ENCODE results near the gene IKZF1.

Gene IKZF1

DNA sequence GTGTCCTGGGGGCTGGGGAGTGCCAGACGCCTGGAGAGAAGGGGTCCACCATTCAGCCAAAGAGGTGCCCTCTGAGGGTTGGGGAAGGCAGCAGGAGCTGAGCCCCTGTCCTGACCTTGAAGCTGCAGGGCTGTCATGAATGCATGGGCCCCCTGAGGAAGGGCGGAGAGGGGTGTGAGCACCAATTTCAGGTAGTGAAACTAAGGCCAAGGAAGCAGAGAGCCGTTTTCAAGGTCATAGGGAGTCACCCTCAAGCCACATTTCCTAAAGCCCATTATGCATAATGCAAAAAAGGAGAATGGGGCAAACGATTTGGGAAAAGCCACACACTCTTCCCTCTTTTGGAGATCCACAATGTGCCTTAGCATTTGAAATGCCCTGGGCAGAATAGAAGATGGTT lies 108.5 kb downstream of the IKZF1 start:
- no peak for DNase-seq (ENCODE audit: low read depth in 2 of 2)

DNA sequence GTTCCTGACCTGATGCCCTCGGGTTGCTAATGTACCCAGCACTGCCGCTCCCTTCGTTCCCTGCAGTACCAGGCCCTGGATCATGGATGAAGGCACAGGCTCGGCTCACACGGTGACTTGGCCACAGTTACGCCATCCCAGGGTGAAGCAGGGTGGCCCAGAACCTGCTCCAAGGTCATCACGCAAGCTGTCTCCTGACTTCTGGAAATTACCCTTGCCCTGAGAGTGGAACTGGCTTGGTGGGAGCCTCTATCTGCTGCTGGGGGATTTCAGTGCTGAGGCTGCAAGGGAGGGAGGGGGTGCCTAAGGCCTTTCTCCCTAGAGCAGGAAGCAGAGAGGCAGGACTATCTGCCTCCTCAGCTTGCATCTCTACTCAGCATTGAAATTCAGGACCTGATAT lies 109.0 kb downstream of the IKZF1 start:
- no peak for DNase-seq (ENCODE audit: low read depth in 2 of 2)

DNA sequence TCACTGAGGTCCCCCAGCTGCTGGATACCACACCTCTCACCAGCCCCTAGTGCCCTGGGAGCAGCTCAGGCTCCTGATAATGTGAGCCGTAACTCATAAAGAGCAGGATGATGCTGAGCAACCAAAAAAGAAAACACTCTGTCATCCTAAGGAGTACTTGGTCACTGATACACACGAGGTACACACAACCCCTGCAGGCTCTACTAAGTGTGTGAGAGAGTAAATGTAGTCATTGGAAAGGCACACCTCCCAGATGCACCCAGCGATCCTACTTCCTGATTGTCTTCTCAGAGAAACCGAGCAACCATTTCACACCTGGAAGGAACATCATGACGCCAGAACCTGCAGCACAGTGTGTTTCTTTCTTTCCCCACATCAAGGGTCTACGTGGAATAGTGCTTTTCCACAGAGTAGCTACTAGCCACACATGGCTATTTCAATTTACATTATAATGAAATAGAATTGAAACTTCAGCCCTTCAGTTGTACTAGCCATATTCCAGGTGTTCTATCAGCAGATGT lies 111.4 kb downstream of the IKZF1 start:
- DNase-seq (ENCODE audit: low read depth in 2 of 2) = no peak

DNA sequence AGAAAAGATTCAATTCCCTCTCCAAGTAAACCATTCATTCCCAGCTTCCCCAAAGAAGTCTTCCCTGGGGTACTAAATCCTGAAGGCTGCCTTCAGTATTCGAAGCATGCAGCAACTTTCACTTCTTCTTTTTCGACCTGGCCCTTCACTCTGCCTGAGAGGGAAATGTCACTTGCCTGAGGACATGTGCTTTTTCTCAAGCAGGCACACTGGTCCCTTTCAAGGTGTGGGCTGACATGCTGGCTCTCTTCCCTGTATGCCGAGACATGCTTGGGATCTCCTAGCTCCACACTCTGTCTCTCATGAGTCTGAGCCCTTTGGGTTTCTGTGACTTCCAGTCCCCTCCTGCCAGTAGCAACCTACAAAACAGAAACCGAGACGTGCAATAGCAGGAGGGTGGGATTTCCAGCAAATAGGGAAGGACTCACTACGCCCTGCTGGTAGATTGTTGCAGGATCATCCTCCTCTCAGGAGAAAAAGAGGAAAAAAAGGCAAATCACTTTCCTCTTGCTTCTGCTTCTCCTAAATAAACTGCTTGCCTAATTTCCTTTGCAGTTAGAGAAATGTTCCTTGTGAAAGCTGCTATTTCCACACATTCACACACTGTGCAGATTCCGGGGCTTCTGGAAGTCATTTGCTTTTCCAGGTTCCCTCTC lies 112.1 kb downstream of the IKZF1 start:
- no peak for DNase-seq (ENCODE audit: low read depth in 2 of 2)

DNA sequence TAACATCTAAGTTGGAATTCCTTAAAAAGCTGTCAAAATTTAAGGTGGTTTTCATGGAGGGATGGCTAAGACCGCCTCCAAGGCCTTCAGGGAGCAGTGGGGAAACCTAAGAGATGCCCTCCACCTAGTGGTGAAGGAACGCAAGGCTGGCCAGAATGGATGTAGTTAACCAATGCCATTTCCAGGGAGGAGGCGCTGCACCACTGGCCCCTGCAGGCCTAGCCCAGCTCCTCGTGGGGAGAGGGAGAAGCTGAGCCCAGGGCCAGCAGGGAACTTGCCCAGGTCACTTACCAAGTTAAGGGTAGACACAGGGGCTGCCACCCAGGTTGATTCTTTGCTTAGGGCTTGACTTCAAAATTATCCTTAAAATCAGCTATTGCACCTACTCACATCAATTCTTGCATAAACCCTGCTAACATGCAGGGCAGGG lies 113.6 kb downstream of the IKZF1 start:
- DNase-seq (ENCODE audit: low read depth in 2 of 2) = peak; percentile 49 to 52

DNA sequence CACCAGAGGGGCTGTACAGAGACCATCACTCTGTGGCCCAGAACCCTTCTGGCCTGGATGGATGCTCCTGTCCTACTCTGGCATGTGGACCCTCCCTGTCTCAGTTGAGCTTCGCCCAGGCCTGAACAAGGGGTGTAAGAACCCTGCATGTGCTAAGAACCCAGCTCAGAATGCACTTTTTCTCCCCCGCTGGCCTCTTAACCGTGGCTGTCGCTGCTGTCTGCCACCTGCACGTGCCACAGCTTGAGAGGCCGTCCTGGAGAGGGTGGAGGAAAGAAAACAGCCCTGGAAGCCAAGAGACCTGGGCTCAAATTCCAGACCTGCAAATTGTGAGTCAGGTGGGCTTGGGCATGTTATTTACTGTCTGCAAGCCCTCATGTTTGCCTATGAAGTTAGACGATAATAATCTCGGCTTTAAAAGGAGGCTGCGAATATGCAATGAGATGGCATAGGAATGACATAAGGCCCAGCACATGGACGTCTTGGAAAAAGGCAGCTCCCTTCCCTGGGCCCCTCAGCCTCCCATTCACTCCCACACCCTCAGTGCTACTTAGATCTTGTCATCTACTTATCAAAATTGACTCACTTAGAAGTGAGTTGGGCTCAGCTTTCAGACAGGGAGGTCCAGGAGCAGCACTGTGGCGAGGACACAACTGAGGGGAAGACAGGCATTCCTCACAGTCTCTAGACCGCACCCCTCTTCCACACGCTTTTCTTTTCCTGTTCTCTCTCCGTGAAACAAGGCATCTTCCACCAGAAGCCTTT lies 114.2 kb downstream of the IKZF1 start:
- DNase-seq (ENCODE audit: low read depth in 2 of 2) = no peak

DNA sequence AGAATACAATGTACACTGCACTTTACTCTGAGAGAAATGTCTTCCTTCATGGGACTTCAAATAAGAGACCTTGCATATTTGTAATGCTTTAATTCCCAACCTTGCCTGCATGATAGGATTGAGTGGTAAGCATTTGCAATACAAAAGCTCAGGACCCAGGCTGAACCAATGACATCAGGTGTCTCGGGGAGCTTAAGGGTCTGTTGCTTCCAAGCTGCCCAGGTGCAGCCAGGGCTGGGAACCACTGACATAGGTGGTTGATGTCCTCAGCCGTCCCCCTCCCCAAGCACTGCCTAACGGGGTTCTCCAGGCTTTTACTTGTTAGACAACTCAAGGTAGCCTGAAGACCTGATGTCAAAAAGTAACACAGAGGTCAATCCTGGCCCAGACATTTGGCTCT lies 116.5 kb downstream of the IKZF1 start:
- DNase-seq (ENCODE audit: low read depth in 2 of 2) = no peak

DNA sequence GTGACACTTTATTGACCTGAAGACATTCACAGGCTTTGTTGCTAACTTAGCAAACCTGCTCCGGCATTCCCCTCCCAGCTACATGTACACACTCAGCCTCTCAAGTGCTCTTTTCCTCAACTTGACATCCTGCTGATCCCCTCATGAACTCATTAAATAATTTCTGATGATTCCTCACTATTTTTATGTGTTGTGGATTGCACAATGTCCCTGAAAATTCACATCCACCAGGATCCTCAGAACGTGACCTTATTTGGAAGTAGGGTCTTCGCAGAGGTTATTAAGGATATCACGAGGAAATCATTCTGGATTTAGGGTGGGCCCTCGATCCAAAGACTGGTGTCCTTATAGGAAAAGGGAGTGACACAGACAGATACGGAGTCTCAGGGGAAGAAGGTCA lies 118.3 kb downstream of the IKZF1 start:
- DNase-seq (ENCODE audit: low read depth in 2 of 2) = no peak

DNA sequence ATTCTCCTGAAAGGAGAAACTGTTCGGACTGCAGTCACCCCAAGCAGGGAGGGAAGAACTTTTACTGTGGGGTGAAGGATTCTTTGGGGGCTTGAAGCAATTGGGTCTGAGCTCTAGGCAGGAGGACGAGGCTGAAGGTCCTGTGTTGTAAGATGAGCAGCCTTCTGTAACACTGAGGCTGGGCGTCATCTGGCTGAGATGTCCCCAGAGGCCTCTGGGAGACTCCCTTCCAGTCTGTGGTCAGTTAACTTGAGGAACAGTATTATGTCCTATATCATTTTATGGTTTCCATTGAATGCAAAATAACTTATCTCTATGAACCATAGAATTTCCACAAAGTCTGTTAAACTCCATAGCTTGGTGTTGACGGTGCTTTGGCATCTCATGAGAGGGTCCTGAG lies 119.3 kb downstream of the IKZF1 start:
- DNase-seq (ENCODE audit: low read depth in 2 of 2) = no peak

DNA sequence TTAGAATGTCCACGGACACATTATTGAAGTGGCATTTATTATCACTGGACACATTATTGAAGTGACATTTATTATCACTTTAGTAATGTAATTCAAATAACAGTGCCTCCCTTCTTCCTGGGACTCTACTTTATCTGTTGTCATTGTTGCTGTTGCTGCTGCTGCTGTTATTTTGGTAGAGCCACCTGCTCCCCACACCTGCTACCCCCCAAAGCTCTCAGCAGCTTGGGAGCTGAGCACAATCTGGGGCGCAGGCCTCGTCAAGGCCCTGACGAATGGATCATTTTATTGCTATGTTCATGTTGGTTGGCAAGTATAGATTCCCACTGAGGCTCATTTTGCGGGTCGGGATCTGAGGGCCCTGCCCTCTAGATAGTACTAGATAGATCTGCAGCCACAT lies 120.8 kb downstream of the IKZF1 start:
- no peak for DNase-seq (ENCODE audit: low read depth in 2 of 2)

DNA sequence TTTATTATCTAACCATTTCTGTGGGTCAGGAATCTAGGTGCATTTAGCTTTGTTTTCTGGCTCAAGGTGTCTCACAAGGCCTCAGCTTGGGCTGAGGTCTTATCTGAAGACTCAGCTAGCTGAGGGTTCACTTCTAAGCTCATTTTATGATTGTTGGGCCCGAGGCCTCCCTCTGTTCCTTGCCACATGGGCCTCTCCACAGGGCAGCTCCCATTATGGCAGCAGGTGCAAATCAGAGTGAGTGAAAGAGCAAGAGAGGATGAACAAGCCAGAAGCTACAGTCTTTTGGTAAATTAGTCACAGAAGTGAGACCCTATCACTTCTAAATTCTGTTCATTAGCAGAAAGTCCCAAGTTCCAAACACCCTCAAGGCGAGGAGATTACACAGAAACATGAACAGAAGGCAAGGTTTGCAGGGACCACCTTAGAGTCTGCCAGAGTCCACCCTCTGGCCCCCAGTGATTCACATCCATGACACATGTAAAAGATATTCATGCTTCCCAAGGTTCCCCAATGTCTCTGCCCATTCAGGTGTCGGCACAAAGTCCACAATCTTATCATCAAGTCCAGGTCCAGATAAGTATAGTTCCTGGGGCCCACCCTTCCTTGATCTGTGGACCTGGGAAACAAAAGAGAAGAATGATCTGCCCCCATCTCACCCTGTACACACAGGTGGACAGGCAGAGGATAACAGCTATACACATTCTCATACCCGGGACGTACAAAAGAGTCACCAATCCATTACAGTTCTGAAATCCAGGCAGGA lies 121.9 kb downstream of the IKZF1 start:
- DNase-seq (ENCODE audit: low read depth in 2 of 2) = no peak

DNA sequence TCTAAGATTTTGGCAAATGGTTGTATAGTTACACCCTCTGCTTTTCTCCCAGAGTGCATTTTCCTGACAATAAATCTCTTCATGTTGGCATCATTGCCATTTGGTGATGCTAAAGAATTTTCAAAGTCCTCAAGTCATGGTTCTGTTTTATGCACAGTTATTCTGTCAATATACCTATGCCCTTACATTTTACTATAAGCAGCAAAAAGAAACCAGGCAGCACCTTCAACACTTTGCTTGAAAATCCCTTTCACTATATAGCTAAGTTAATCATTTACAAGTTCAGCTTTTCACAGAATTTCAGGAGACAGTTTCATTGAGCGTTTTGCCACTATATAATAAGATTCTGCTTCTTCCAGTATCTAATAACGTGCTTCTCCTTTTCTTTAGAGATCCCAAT lies 123.0 kb downstream of the IKZF1 start:
- no peak for DNase-seq (ENCODE audit: low read depth in 2 of 2)

DNA sequence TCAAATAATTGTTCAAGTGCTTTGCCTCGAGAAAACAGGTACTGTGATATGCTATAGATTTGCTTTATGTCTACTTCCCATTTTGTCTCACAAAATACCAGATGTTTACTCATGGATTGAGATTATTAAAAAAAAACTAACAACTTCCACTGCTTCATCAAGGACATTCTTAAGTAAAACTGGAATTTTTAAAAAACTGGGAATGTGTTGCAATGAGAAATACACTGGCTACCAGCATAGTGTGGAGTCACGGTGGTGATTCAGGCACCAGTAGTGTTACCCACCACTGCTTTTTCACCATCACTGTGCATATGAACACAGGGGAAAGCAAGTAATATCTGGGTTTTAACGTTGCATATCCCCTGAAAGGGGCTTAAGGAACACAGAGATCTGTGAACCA lies 124.4 kb downstream of the IKZF1 start:
- DNase-seq (ENCODE audit: low read depth in 2 of 2) = no peak

DNA sequence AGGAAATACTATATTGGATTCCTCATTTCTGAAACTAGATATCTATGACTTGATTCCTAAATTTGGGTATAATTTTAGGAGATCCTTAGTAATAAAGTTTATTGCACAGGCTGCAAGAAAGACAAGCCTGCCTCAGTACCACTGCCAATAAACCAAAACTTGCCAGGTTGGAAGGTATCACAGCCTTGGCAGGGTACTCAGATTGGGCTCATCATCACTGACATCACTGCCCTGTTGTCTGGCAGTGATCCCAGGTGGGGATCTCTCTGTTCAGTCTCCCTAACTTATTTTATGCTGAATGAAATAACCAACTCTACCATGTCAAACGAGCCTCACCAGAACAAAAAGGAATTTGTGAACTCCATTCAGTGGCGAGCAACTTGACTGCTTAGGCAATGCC lies 126.8 kb downstream of the IKZF1 start:
- no peak for DNase-seq (ENCODE audit: low read depth in 2 of 2)

DNA sequence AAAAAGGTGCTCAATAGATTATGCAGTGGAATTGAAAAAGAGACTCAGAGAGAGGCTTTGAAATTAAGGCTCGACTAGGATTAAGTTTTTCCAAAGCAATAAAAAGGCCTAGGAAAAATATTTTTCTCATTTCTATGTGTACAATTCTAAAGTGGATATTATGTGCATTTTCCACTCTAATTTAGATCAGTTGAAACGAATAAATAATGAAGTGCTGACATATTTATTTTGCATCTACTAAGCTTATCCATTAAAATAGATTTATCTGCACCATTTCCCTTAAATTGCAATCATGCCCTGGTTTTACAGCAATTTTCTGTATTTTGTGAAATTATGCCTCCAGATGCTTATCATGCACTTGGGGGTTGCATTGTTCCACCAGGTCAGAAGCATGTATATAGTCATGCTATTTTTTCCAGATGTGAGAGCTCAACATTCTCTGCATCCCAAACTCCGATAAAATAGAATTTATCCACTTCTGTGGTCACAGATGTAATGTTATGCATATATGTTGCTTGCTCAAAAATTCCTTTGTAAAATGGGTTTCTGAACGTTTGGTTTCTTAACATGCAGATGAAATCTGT lies 127.3 kb downstream of the IKZF1 start:
- DNase-seq (ENCODE audit: low read depth in 2 of 2) = no peak

DNA sequence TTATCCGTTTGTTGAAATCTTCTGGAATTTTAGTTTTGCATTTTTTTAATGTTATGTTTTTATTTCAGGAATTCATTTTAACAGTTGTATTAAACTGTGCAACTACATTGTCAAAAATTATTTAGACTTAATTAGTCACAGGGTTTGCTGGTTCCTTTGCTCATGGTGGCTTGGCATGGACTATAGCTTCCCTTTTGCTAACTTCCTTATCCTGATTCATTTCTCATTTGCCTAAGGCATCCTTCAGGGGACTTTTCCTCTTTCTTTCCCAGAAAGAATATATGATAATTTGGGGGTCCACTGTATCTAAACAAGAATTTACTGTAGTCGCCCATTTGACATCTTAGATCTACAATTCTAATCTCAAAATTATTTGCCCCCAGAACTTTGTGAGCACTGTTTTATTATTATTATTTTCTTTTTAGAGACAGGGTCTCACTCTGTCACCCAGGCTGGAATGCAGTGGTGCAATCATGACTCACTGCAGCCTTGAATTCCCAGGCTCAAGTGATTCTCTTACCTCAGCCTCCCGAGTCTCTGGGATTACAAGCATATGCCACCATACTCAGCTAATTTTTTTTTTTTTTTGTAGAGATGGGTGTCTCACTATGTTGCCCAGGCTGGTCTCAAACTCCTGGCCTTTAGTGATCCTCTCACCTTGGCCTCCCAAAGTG lies 131.8 kb downstream of the IKZF1 start:
- no peak for DNase-seq (ENCODE audit: low read depth in 2 of 2)

DNA sequence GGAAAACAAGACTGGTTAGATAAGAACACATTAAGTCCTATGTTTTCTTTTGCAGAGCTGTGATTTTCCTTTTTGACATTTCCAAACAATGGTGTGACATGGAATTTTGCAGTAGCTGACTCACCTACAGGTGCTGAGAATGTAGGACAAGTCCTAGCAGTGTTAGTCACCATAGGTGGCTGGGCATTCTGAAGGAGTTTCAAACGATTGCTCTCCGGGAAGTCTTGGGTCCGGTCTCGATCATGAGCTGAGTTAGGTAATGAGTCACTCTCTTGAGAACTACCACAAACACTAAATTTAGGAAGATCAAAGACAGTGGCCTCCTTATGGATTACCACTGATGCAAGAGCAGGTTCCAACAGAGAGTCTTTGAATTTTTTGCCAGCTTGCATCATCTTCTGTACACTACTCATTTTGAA lies 142.0 kb downstream of the IKZF1 start:
- no peak for DNase-seq (ENCODE audit: low read depth in 2 of 2)

DNA sequence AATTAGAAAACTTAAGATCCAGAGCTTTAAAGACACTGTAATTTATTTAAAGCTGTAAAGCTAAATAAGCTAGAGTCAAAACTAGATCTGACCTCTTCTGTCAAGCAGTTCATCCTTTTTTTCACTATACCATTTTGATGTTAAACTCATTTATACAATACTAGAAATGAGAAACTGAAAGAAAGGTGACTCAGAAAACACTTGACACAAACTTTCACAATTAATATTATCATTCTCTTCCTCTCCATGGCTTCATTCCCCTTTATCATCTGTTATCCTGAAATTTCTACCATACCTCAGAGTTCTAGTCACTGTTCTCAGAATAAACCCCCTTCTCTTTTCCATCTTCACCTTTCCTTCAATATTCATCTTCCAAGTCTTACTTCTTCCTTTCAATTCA lies 144.3 kb downstream of the IKZF1 start:
- no peak for DNase-seq (ENCODE audit: low read depth in 2 of 2)

DNA sequence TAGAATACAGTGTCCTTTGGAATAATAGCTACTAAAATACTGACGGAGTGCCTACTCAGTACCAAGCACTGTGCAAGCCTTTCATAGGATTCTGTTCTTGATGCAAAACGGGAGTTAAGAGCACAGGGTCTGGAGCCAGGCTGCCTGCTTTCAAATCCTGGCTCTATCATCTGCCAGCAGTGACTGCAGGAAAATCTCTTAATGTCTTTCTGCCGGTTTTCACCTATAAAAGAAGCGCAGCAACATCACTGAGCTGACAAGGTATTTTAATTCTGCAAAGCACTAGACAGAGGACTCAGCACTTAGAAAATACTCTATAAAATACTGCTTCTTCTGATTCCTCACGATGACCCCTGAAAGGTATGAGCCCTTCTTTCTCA lies 145.0 kb downstream of the IKZF1 start:
- no peak for DNase-seq (ENCODE audit: low read depth in 2 of 2)

DNA sequence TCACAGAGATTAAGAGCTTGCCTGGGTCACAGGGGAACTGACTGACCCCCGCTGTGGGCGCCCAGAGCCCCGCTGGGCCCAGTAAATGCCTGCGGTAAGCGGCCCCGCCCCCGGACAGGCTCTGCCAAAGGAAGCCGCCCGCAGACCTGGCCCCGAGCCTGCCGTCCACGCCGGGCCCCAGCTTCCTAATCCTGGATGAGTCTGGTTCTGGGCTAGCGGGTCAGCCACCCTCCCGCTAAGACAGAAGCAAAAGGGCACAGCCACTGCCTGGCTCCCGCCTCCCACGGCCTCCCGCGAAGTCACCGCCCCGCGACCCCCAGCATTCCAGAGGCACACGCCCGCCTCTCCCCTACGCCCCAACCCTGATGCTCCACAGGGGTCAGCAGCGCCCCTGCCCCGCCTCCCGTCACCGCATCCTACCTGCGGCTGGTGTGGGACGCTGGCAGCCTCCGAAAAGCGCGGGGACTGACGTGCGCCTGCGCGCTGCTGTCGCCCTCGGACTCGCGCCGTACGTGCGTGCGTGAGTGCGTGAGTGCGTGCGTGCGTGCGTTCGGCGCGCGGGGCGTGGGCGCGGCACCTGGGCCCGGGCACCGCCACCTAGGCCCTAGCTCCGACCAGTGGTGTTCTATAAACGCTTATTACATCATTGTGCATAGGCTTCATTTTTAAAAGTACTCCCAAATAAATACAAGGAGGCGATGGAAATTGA lies 145.5 kb downstream of the IKZF1 start, which contains the start of gene FIGNL1:
Gene FIGNL1 (minus strand): TSS at position 470 of the 709 bp plus-strand sequence. CDS start 3,063 bp downstream, outside the sequence.
- DNase-seq (ENCODE audit: low read depth in 2 of 2) = peak; percentile 76 to 79

DNA sequence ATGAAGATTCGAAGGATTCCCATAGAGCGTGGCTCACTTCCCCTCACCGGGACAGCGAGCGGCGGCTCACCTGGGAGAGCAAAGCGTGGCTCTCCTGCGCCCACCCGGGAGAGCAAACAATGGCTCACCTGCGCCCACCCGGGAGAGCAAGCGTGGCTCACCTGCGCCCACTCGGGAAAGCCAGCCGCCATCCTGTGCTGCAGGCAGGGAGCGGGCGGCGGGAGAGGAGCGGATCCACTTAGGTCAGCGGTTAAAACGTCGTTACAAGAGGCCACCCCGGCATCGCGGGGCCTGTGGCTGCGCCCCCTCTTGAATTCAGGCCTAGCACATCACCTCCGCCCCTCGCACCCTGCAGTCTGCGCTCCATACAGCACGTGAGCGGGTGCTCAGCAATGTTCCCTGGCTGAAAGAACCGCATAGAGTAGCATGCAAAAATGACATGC lies 146.1 kb downstream of the IKZF1 start:
- no peak for DNase-seq (ENCODE audit: low read depth in 2 of 2)
